ENCODE measurements around the gene MANF. TPM values are rescaled to one million over a fixed set of nuclear protein-coding genes. Genes with fewer than 3 reads are reported as not detected.

MANF gene
- total and polyA plus RNA-seq, 2 of the 4 experiments (the other 2 are of a cell fraction) = 65.4 to 122 TPM

DNA sequence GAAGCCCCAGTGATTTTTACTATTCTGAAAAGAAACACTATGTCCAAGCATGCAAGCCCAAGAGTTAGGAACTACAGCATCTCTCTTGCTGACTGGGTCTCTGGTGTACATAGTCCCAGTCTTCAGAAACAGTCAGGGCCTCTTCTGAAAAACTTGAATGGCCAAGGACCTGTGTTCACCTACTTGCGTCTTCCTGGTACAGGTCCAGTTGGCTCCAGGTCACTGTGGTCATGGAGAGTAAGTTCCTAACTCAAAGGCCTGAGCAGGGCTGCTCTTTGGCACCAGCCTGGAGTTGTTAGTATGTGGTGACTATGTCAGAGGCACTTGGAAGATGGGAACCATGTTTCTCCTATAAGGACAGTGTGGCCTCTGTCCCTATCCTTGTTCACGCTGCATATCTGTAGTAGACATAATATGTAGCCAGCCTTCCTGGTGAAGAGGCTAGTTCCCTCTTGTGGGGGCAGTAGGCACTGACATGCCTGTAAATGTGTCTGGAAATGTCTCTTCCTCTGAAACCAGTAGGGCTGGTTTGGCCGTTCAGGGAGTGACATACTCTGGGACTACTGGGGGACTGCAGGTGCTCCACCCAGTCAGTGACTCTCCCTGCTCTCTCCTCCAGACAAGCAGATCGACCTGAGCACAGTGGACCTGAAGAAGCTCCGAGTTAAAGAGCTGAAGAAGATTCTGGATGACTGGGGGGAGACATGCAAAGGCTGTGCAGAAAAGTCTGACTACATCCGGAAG is 3.4 kb downstream of the MANF start:
- CTCF ChIA-PET = interaction anchor here (0.6 to 1.0 kb wide), 2 partner anchors 8 to 772 kb away, joined by 3 read pairs; no protein-coding TSS in a partner anchor
- no peak overlapping the region for H4K5ac ChIP-seq (ENCODE audit: low read depth, low read length)
- H3K23ac ChIP-seq (ENCODE audit: low read depth, low read length) = no peak overlapping the region
- BruUV-seq (replicated peaks) = no TSS peak
- peak overlapping the region; percentile 5 for H2AK9ac ChIP-seq (replicated peaks; ENCODE audit: low read depth, low read length, poor library complexity)
- dilution Hi-C loops (cut with HindIII; ENCODE audit: low sequenced_read_pairs, unreplicated experiment) (no loop called here), in situ Hi-C loops (cut with MboI; ENCODE audit: low sequenced_read_pairs) (loop anchor here (25.0 kb wide), 2 partner anchors 549 to 1051 kb away; partner anchors contain the start of genes PARP3, RASSF1, RRP9 and TUSC2), intact Hi-C loops (cut with micrococcal nuclease) (loop anchor here (5.0 kb wide), 3 partner anchors 414 to 1041 kb away; partner anchors contain the start of gene ZMYND10)
- POLR2A ChIA-PET (ENCODE audit: unreplicated experiment) = no interaction called here
- peaks cover 9% of the 10 kb centered on the region; the same call in 1 of the 2 replicates for H3K9me1 ChIP-seq (ENCODE audit: insufficient read depth, low read length)
- H3K36me3 ChIP-seq (ENCODE audit: control insufficient read depth, insufficient read depth, low read length) = peaks cover 40% of the 10 kb centered on the region
- H3K27me3 ChIP-seq (ENCODE audit: control insufficient read depth, insufficient read depth, low read length) = no peaks in the 10 kb centered on the region
- H3K9ac ChIP-seq (ENCODE audit: low read depth, low read length) = no peak overlapping the region
- H2BK120ac ChIP-seq (ENCODE audit: low read depth, low read length) = no peak overlapping the region
- no peak for TF ChIP-seq MAFK (IDR thresholded peaks at IDR 0.05; ENCODE audit: low read depth, low read length)
- TF ChIP-seq, protein P1, sequence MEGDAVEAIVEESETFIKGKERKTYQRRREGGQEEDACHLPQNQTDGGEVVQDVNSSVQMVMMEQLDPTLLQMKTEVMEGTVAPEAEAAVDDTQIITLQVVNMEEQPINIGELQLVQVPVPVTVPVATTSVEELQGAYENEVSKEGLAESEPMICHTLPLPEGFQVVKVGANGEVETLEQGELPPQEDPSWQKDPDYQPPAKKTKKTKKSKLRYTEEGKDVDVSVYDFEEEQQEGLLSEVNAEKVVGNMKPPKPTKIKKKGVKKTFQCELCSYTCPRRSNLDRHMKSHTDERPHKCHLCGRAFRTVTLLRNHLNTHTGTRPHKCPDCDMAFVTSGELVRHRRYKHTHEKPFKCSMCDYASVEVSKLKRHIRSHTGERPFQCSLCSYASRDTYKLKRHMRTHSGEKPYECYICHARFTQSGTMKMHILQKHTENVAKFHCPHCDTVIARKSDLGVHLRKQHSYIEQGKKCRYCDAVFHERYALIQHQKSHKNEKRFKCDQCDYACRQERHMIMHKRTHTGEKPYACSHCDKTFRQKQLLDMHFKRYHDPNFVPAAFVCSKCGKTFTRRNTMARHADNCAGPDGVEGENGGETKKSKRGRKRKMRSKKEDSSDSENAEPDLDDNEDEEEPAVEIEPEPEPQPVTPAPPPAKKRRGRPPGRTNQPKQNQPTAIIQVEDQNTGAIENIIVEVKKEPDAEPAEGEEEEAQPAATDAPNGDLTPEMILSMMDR (conservative IDR thresholded peaks at IDR 0.05; ENCODE audit: low read depth, low read length) = peak; percentile 27; the same call in 1 of the 2 replicates
- no peak overlapping the region for H2AK5ac ChIP-seq (ENCODE audit: low read depth, low read length)
- H3K18ac ChIP-seq (ENCODE audit: low read depth, low read length) = no peak overlapping the region
- no peak overlapping the region for H2BK15ac ChIP-seq (ENCODE audit: low read depth, low read length)
- H2BK5ac ChIP-seq (ENCODE audit: low read depth, low read length, poor library complexity, severe bottlenecking) = no peak overlapping the region
- H3K14ac ChIP-seq (replicated peaks; ENCODE audit: low read depth, low read length) = no peak overlapping the region
- H3K79me1 ChIP-seq (ENCODE audit: low read depth in 1 of 2, low read length in 2 of 2) = peaks cover 26 to 73% of the 10 kb centered on the region in 2 experiments
- H3K4me2 ChIP-seq (ENCODE audit: low read depth, low read length) = no peak overlapping the region
- H2BK20ac ChIP-seq (ENCODE audit: low read depth, low read length) = no peak overlapping the region
- no peak overlapping the region for H3K4me3 ChIP-seq (ENCODE audit: insufficient read depth, low read depth, low read length)
- no peak overlapping the region for H4K8ac ChIP-seq (ENCODE audit: low read depth in 2 of 2, low read length in 2 of 2)
- no peaks in the 10 kb centered on the region for H3K9me3 ChIP-seq (ENCODE audit: control insufficient read depth, insufficient read depth, low read length)
- peak; percentile 20 for DNase-seq
- no peak overlapping the region for H4K91ac ChIP-seq (ENCODE audit: insufficient read depth, low read depth, low read length)
- ATAC-seq (ENCODE audit: low read depth) = no peak
- no peak overlapping the region for H2AFZ ChIP-seq (replicated peaks; ENCODE audit: low read length, poor library complexity)
- no peak overlapping the region for H3K27ac ChIP-seq (ENCODE audit: insufficient read depth, low read length)
- no peak overlapping the region for H3K4ac ChIP-seq (ENCODE audit: low read depth, low read length)
- peaks cover 24% of the 10 kb centered on the region for H3K4me1 ChIP-seq (ENCODE audit: control insufficient read depth, insufficient read depth, low read length)
- H3K56ac ChIP-seq (ENCODE audit: extremely low read depth, insufficient read depth, low read length) = no peak overlapping the region
- 100% methylated on average over 2 of the region's 6 CpGs; no CpG with 5 or more reads in 1 of the 2 experiments for WGBS, 2 experiments (ENCODE audit: extremely low coverage in 2 of 2, insufficient read length in 1 of 2)
- peaks cover 61% of the 10 kb centered on the region for H4K20me1 ChIP-seq (ENCODE audit: insufficient read depth, low read length)

All from IMR-90 (cell line).